Activated CD4-positive, alpha-beta T cell treated with anti-CD3 and anti-CD28 coated beads, Interleukin-2, amount 10 ng/mL, durations not matched to agents 7 days and 5 days (primary cell): ENCODE results near the gene COPS3. TPM values are rescaled to one million over a fixed set of nuclear protein-coding genes. Genes with fewer than 3 reads are reported as not detected.

Experiments used
- CTCF ChIA-PET: fragments of 350-600 bp; sonication (Branson Sonifier 250); formaldehyde crosslinking; loops from one replicate; lab custom pipeline; 2021; ENCODE audit warnings: antibody characterized with exemption; lab: Charles Lee
- POLR2A ChIA-PET: fragments of 350-600 bp; sonication (Branson Sonifier 250); formaldehyde crosslinking; loops from one replicate; lab custom pipeline; 2021; ENCODE audit warnings: antibody characterized with exemption; lab: Charles Lee
- DNase-seq: peaks from one replicate; pipeline ENCODE4 v3.0.0-alpha.2; 2020
- H3K27ac Mint-ChIP-seq: one replicate; pipeline ENCODE4 v1.8.0; 2021; ENCODE audit warnings: mild to moderate bottlenecking, moderate library complexity, mixed read lengths
- H3K27me3 Mint-ChIP-seq: one replicate; pipeline ENCODE4 v1.8.0; 2021; ENCODE audit warnings: mixed read lengths
- H3K36me3 Mint-ChIP-seq: one replicate; pipeline ENCODE4 v1.8.0; 2021; ENCODE audit warnings: low read depth, mixed read lengths
- H3K4me1 Mint-ChIP-seq: one replicate; pipeline ENCODE4 v1.8.0; 2021; ENCODE audit warnings: mixed read lengths
- H3K4me3 Mint-ChIP-seq: one replicate; pipeline ENCODE4 v1.8.0; 2021; ENCODE audit warnings: mild to moderate bottlenecking, moderate library complexity, mixed read lengths
- H3K9me3 Mint-ChIP-seq: one replicate; pipeline ENCODE4 v1.8.0; 2021; ENCODE audit warnings: mixed read lengths
- total RNA-seq, 2 experiments: library from RNA; stranded (reverse); gene quantifications; one replicate each; pipeline ENCODE4 v1.2.3, GENCODE V29; 2021

The COPS3 gene
- total RNA-seq, 2 experiments from 2014 or later = 100 TPM

- CTCF ChIA-PET = interaction anchor here (1.3 kb wide), 1 partner anchor 12 kb away, joined by 4 read pairs; no protein-coding TSS in a partner anchor
- H3K36me3 Mint-ChIP-seq = peaks cover 40% of the 10 kb centered on the region
- no peak for DNase-seq
- peaks cover 22% of the 10 kb centered on the region for H3K4me1 Mint-ChIP-seq
- no peaks in the 10 kb centered on the region for H3K9me3 Mint-ChIP-seq
- POLR2A ChIA-PET = no interaction called here
- peak overlapping the region; percentile 9 for H3K27ac Mint-ChIP-seq
- no peaks in the 10 kb centered on the region for H3K27me3 Mint-ChIP-seq
- H3K4me3 Mint-ChIP-seq = no peak overlapping the region
These were observed 48.8 kb downstream of the COPS3 start for GRCh38 chr17:17232303-17232621.

GRCh38 chr17:17231621-17232302 lies 49.3 kb downstream of the COPS3 start:
- Mint-ChIP-seq H3K4me1 (peaks cover 22% of the 10 kb centered on the region), H3K4me3 (no peak overlapping the region), H3K9me3 (no peaks in the 10 kb centered on the region), H3K27ac (no peak overlapping the region), H3K36me3 (peaks cover 40% of the 10 kb centered on the region), H3K27me3 (no peaks in the 10 kb centered on the region)
- ChIA-PET CTCF (interaction anchor here (1.3 kb wide), 1 partner anchor 12 kb away, joined by 4 read pairs; no protein-coding TSS in a partner anchor), POLR2A (no interaction called here)
- DNase-seq = no peak

- Mint-ChIP-seq H3K4me3 (no peak overlapping the region), H3K4me1 (peaks cover 8% of the 10 kb centered on the region), H3K36me3 (peaks cover 45% of the 10 kb centered on the region), H3K27me3 (no peaks in the 10 kb centered on the region), H3K27ac (no peak overlapping the region), H3K9me3 (no peaks in the 10 kb centered on the region)
- CTCF ChIA-PET = interaction anchor here (0.7 to 1.5 kb wide), 4 partner anchors 9 to 22 kb away, joined by 3 to 5 read pairs (median 4); no protein-coding TSS in a partner anchor
- POLR2A ChIA-PET = no interaction called here
- no peak for DNase-seq
These were observed 51.3 kb downstream of the COPS3 start for GRCh38 chr17:17229416-17230384.

- DNase-seq = no peak
- no peaks in the 10 kb centered on the region for H3K9me3 Mint-ChIP-seq
- peaks cover 8% of the 10 kb centered on the region for H3K4me1 Mint-ChIP-seq
- H3K36me3 Mint-ChIP-seq = peaks cover 50% of the 10 kb centered on the region
- H3K27ac Mint-ChIP-seq = no peak overlapping the region
- no peaks in the 10 kb centered on the region for H3K27me3 Mint-ChIP-seq
- ChIA-PET POLR2A (no interaction called here), CTCF (interaction anchor here (0.7 to 1.5 kb wide), 4 partner anchors 8 to 21 kb away, joined by 3 to 5 read pairs (median 3); no protein-coding TSS in a partner anchor)
- no peak overlapping the region for H3K4me3 Mint-ChIP-seq
These were observed 52.3 kb downstream of the COPS3 start for GRCh38 chr17:17228521-17229279.

GRCh38 chr17:17227608-17228520 lies 53.2 kb downstream of the COPS3 start:
- Mint-ChIP-seq H3K27me3 (no peaks in the 10 kb centered on the region), H3K4me3 (no peak overlapping the region), H3K27ac (no peak overlapping the region), H3K36me3 (peaks cover 57% of the 10 kb centered on the region), H3K9me3 (no peaks in the 10 kb centered on the region), H3K4me1 (peaks cover 7% of the 10 kb centered on the region)
- DNase-seq = no peak
- CTCF ChIA-PET = interaction anchor here (1.1 to 1.5 kb wide), 2 partner anchors 12 to 20 kb away, joined by 3 to 5 read pairs; no protein-coding TSS in a partner anchor
- POLR2A ChIA-PET = interaction anchor here (0.6 kb wide), 1 partner anchor 1236 kb away, joined by 6 read pairs; no protein-coding TSS in a partner anchor

- H3K9me3 Mint-ChIP-seq = no peaks in the 10 kb centered on the region
- H3K4me1 Mint-ChIP-seq = no peaks in the 10 kb centered on the region
- peaks cover 55% of the 10 kb centered on the region for H3K36me3 Mint-ChIP-seq
- no peaks in the 10 kb centered on the region for H3K27me3 Mint-ChIP-seq
- ChIA-PET POLR2A (interaction anchor here (0.8 kb wide), 1 partner anchor 27 kb away, joined by 3 read pairs; no protein-coding TSS in a partner anchor), CTCF (interaction anchor here (1.1 to 2.5 kb wide), 4 partner anchors 14 to 84 kb away, joined by 3 to 7 read pairs (median 4); no protein-coding TSS in a partner anchor)
- H3K27ac Mint-ChIP-seq = no peak overlapping the region
- DNase-seq = no peak
- H3K4me3 Mint-ChIP-seq = no peak overlapping the region
These were observed 54.4 kb downstream of the COPS3 start for GRCh38 chr17:17226451-17227265.

GRCh38 chr17:17225901-17226300 lies 55.1 kb downstream of the COPS3 start:
- no peaks in the 10 kb centered on the region for H3K27me3 Mint-ChIP-seq
- no peak overlapping the region for H3K27ac Mint-ChIP-seq
- ChIA-PET CTCF (interaction anchor here (1.1 to 2.5 kb wide), 4 partner anchors 13 to 84 kb away, joined by 3 to 7 read pairs (median 4); no protein-coding TSS in a partner anchor), POLR2A (no interaction called here)
- no peak for DNase-seq
- no peak overlapping the region for H3K4me3 Mint-ChIP-seq
- H3K4me1 Mint-ChIP-seq = no peaks in the 10 kb centered on the region
- H3K36me3 Mint-ChIP-seq = peaks cover 56% of the 10 kb centered on the region
- no peaks in the 10 kb centered on the region for H3K9me3 Mint-ChIP-seq

GRCh38 chr17:17224137-17224536 lies 56.9 kb downstream of the COPS3 start:
- no peaks in the 10 kb centered on the region for H3K4me1 Mint-ChIP-seq
- ChIA-PET POLR2A (no interaction called here), CTCF (interaction anchor here (0.6 to 2.1 kb wide), 4 partner anchors 17 to 258 kb away, joined by 3 to 6 read pairs (median 4); partner anchors contain the start of gene PLD6)
- no peak for DNase-seq
- no peaks in the 10 kb centered on the region for H3K9me3 Mint-ChIP-seq
- H3K36me3 Mint-ChIP-seq = peaks cover 56% of the 10 kb centered on the region
- no peak overlapping the region for H3K4me3 Mint-ChIP-seq
- H3K27me3 Mint-ChIP-seq = no peaks in the 10 kb centered on the region
- no peak overlapping the region for H3K27ac Mint-ChIP-seq

- Mint-ChIP-seq H3K4me3 (no peak overlapping the region), H3K4me1 (no peaks in the 10 kb centered on the region), H3K27ac (no peak overlapping the region), H3K27me3 (no peaks in the 10 kb centered on the region), H3K9me3 (no peaks in the 10 kb centered on the region), H3K36me3 (peaks cover 55% of the 10 kb centered on the region)
- ChIA-PET CTCF (interaction anchor here (0.6 to 2.1 kb wide), 4 partner anchors 17 to 257 kb away, joined by 3 to 6 read pairs (median 4); partner anchors contain the start of gene PLD6), POLR2A (no interaction called here)
- no peak for DNase-seq
These were observed 57.3 kb downstream of the COPS3 start for GRCh38 chr17:17223736-17224135.

GRCh38 chr17:17221329-17221728 lies 59.7 kb downstream of the COPS3 start:
- no peak overlapping the region for H3K27ac Mint-ChIP-seq
- H3K36me3 Mint-ChIP-seq = peaks cover 60% of the 10 kb centered on the region
- ChIA-PET CTCF (interaction anchor here (0.9 kb wide), 1 partner anchor 23 kb away, joined by 3 read pairs; no protein-coding TSS in a partner anchor), POLR2A (no interaction called here)
- no peaks in the 10 kb centered on the region for H3K4me1 Mint-ChIP-seq
- no peak overlapping the region for H3K4me3 Mint-ChIP-seq
- H3K27me3 Mint-ChIP-seq = no peaks in the 10 kb centered on the region
- no peaks in the 10 kb centered on the region for H3K9me3 Mint-ChIP-seq
- DNase-seq = no peak
